ENCODE data around the gene TECPR2. TPM values are rescaled to one million over a fixed set of nuclear protein-coding genes. Genes with fewer than 3 reads are reported as not detected.

TECPR2 gene
- total and polyA plus RNA-seq, 2 of the 13 experiments (the other 11 are each of a cell fraction or from before 2014, with no cell fraction given), result 3.5 to 5.7 TPM

- TF ChIP-seq MYC (CRISPR knock-in tag; IDR thresholded peaks at IDR 0.05; ENCODE audit: borderline replicate concordance) (no peak), SCMH1 (CRISPR knock-in tag; IDR thresholded peaks at IDR 0.05; ENCODE audit: borderline replicate concordance) (no peak), ZNF564 (CRISPR knock-in tag; IDR thresholded peaks at IDR 0.05) (no peak), MATR3 (CRISPR knock-in tag; IDR thresholded peaks at IDR 0.05) (no peak), ZNF644 (CRISPR knock-in tag; IDR thresholded peaks at IDR 0.05; ENCODE audit: low read depth) (no peak), ZBTB46 (CRISPR knock-in tag; IDR thresholded peaks at IDR 0.05; ENCODE audit: borderline replicate concordance) (no peak), ZNF20 (CRISPR knock-in tag; IDR thresholded peaks at IDR 0.05) (no peak), ZNF543 (CRISPR knock-in tag; IDR thresholded peaks at IDR 0.05) (no peak; the same call in none of the 2 replicates), ZNF761 (CRISPR knock-in tag; conservative IDR thresholded peaks at IDR 0.05) (no peak), ESRRA (CRISPR knock-in tag; IDR thresholded peaks at IDR 0.05; ENCODE audit: low read depth) (no peak), SIN3A (IDR thresholded peaks at IDR 0.05; ENCODE audit: borderline replicate concordance, low read depth, low read length) (no peak; the same call in 1 of the 2 replicates), ZNF616 (CRISPR knock-in tag; IDR thresholded peaks at IDR 0.05; ENCODE audit: low read depth) (0 out of 2 replicates have a peak, but pooled peaks have one; percentile 5), E2F5 (CRISPR knock-in tag; conservative IDR thresholded peaks at IDR 0.05) (no peak), ARID4A (CRISPR knock-in tag; IDR thresholded peaks at IDR 0.05; ENCODE audit: borderline replicate concordance) (no peak), ZNF44 (CRISPR knock-in tag; IDR thresholded peaks at IDR 0.05) (0 out of 2 replicates have a peak, but pooled peaks have one; percentile 68), ZNF879 (CRISPR knock-in tag; IDR thresholded peaks at IDR 0.05) (no peak), ZNF639 (CRISPR knock-in tag; conservative IDR thresholded peaks at IDR 0.05) (no peak), SYNCRIP (IDR thresholded peaks at IDR 0.05; ENCODE audit: insufficient read depth, low read depth, low read length) (no peak), MAFG (CRISPR knock-in tag; IDR thresholded peaks at IDR 0.05) (no peak), SETDB1 (CRISPR knock-in tag; IDR thresholded peaks at IDR 0.05; ENCODE audit: borderline replicate concordance) (no peak), HOXD1 (CRISPR knock-in tag; IDR thresholded peaks at IDR 0.05) (no peak)
These were observed 177.0 kb downstream of the TECPR2 start (continued) for GRCh38 chr14:102539544-102540314.
